Neural progenitor cell (in vitro differentiated cells): ENCODE measurements around the gene BICD2. TPM values are rescaled to one million over a fixed set of nuclear protein-coding genes. Genes with fewer than 3 reads are reported as not detected.

ENCODE experiments used
- DNase-seq: peaks from one replicate; pipeline ENCODE4 v3.0.0-alpha.2; 2016; ENCODE audit warnings: low spot score
- H2AFZ ChIP-seq: fragments of 200-600 bp; sonication (generic); replicated peaks from 2 replicates; pipeline ENCODE4 v1.6.1; 2016; ENCODE audit warnings: antibody characterized with exemption
- H3F3A ChIP-seq: fragments of 200-600 bp; sonication (generic); 2 replicates; pipeline ENCODE4 v1.6.1; 2016; ENCODE audit warnings: antibody characterized with exemption, low read depth
- H3K27ac ChIP-seq: fragments of 200-600 bp; sonication (generic); 2 replicates; pipeline ENCODE4 v1.5.1; 2016; ENCODE audit warnings: mild to moderate bottlenecking
- H3K27me3 ChIP-seq: fragments of 200-600 bp; sonication (generic); 2 replicates; pipeline ENCODE4 v1.6.1; 2016; ENCODE audit warnings: mild to moderate bottlenecking, moderate library complexity
- H3K36me3 ChIP-seq: fragments of 200-600 bp; sonication (generic); 2 replicates; pipeline ENCODE4 v1.5.1; 2016
- H3K4me1 ChIP-seq: fragments of 200-600 bp; sonication (generic); 2 replicates; pipeline ENCODE4 v1.6.1; 2016; ENCODE audit warnings: mixed run types
- H3K4me2 ChIP-seq: fragments of 200-600 bp; sonication (generic); 2 replicates; pipeline ENCODE4 v1.6.1; 2016
- H3K4me3 ChIP-seq: fragments of 200-600 bp; sonication (generic); 2 replicates; pipeline ENCODE4 v1.5.1; 2016
- H3K79me2 ChIP-seq: fragments of 200-600 bp; sonication (generic); 2 replicates; pipeline ENCODE4 v1.6.1; 2016; ENCODE audit warnings: low read depth
- H3K9ac ChIP-seq: fragments of 200-600 bp; sonication (generic); 2 replicates; pipeline ENCODE4 v1.6.1; 2016
- H3K9me3 ChIP-seq: fragments of 200-600 bp; sonication (generic); 2 replicates; pipeline ENCODE4 v1.5.1; 2016; ENCODE audit warnings: low read depth
- H4K20me1 ChIP-seq: fragments of 200-600 bp; sonication (generic); 2 replicates; pipeline ENCODE4 v1.6.1; 2016; ENCODE audit warnings: low read depth
- H3K27ac Mint-ChIP-seq: 3 replicates; pipeline ENCODE4 v1.8.0; 2021; ENCODE audit warnings: mixed read lengths
- H3K27me3 Mint-ChIP-seq: 2 replicates; pipeline ENCODE4 v1.8.0; 2022; ENCODE audit warnings: low read depth, mild to moderate bottlenecking, inconsistent platforms, moderate library complexity, mixed read lengths; ENCODE audit not compliant: insufficient read depth
- H3K36me3 Mint-ChIP-seq: 3 replicates; pipeline ENCODE4 v1.8.0; 2021; ENCODE audit warnings: mixed read lengths
- H3K4me1 Mint-ChIP-seq: 3 replicates; pipeline ENCODE4 v1.8.0; 2021; ENCODE audit warnings: mixed read lengths
- H3K4me3 Mint-ChIP-seq: 3 replicates; pipeline ENCODE4 v1.8.0; 2021; ENCODE audit warnings: mild to moderate bottlenecking, moderate library complexity, mixed read lengths
- H3K9me3 Mint-ChIP-seq: 3 replicates; pipeline ENCODE4 v1.8.0; 2020; ENCODE audit warnings: mixed read lengths
- EZH2 ChIP-seq: fragments of 200-600 bp; sonication (generic); IDR thresholded peaks from 2 replicates; pipeline ENCODE4 v1.6.1; 2017; ENCODE audit warnings: antibody characterized with exemption, mild to moderate bottlenecking, moderate library complexity
- EZH2phosphoT487 ChIP-seq: fragments of 200-600 bp; sonication (generic); IDR thresholded peaks from 2 replicates; pipeline ENCODE4 v1.6.1; 2017; ENCODE audit warnings: antibody characterized with exemption
- total RNA-seq: library from RNA; depleted of rRNA; stranded (reverse); fragments of >200 nt; gene quantifications from 2 replicates; pipeline ENCODE4 v1.2.3, GENCODE V29; 2015; ENCODE audit warnings: low replicate concordance
- TF ChIP-seq, protein P1 (sequence below): fragments of 200-600 bp; sonication (generic); IDR thresholded peaks from 2 replicates; pipeline ENCODE4 v1.5.1; 2017; ENCODE audit warnings: antibody characterized with exemption, mild to moderate bottlenecking

The BICD2 gene
- total RNA-seq, 1 donor from 2014 or later, result 15.1 TPM

- Histone ChIP-seq H3F3A (no peaks in the 10 kb centered on the region), H3K4me2 (no peak overlapping the region), H2AFZ (no peak overlapping the region), H3K4me1 (peaks cover 13% of the 10 kb centered on the region), H3K36me3 (no peaks in the 10 kb centered on the region), H3K79me2 (peaks cover 95% of the 10 kb centered on the region), H3K27me3 (no peaks in the 10 kb centered on the region), H3K9me3 (no peaks in the 10 kb centered on the region), H3K9ac (no peak overlapping the region), H4K20me1 (peaks cover 22% of the 10 kb centered on the region), H3K27ac (no peak overlapping the region), H3K4me3 (no peak overlapping the region)
- Mint-ChIP-seq H3K9me3 (peaks cover 4% of the 10 kb centered on the region), H3K27ac (no peak overlapping the region), H3K4me3 (no peak overlapping the region), H3K4me1 (peaks cover 19% of the 10 kb centered on the region), H3K36me3 (peaks cover 9% of the 10 kb centered on the region), H3K27me3 (no peaks in the 10 kb centered on the region)
- TF ChIP-seq EZH2, result no peak
- TF ChIP-seq, protein P1, sequence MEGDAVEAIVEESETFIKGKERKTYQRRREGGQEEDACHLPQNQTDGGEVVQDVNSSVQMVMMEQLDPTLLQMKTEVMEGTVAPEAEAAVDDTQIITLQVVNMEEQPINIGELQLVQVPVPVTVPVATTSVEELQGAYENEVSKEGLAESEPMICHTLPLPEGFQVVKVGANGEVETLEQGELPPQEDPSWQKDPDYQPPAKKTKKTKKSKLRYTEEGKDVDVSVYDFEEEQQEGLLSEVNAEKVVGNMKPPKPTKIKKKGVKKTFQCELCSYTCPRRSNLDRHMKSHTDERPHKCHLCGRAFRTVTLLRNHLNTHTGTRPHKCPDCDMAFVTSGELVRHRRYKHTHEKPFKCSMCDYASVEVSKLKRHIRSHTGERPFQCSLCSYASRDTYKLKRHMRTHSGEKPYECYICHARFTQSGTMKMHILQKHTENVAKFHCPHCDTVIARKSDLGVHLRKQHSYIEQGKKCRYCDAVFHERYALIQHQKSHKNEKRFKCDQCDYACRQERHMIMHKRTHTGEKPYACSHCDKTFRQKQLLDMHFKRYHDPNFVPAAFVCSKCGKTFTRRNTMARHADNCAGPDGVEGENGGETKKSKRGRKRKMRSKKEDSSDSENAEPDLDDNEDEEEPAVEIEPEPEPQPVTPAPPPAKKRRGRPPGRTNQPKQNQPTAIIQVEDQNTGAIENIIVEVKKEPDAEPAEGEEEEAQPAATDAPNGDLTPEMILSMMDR, result no peak
- TF ChIP-seq EZH2phosphoT487, result no peak
- DNase-seq, result no peak
Measured at GRCh38 chr9:92746567-92747458, 17.8 kb downstream of the BICD2 start.

DNA sequence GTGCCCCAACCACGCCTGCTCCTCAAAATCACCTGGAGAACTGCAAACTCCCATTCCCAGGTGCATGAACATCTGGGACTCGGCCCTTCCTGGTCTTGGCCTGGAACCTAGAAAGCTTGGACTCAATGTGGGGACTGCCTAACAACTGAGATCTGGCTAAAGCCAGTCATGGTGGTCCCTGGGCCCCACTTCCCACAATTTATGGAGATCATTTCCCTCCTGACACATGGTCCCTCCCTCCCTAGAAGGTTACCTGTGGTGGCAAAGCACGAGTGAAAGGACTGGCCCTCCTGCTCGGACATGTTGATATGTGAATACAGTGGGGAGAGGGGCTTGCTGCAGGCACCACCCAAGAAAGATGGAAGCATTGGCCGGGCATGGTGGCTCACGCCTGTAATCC, 18.8 kb downstream of the BICD2 start:
- no peak overlapping the region for H3K4me3 Mint-ChIP-seq
- Histone ChIP-seq H3K9ac (no peak overlapping the region), H3K36me3 (no peaks in the 10 kb centered on the region), H3K4me2 (no peak overlapping the region), H3F3A (no peaks in the 10 kb centered on the region), H3K4me1 (peaks cover 13% of the 10 kb centered on the region), H3K9me3 (no peaks in the 10 kb centered on the region), H3K4me3 (no peak overlapping the region), H3K27ac (no peak overlapping the region), H4K20me1 (peaks cover 25% of the 10 kb centered on the region), H2AFZ (no peak overlapping the region), H3K27me3 (no peaks in the 10 kb centered on the region), H3K79me2 (peaks cover 95% of the 10 kb centered on the region)
- H3K36me3 Mint-ChIP-seq, result peaks cover 7% of the 10 kb centered on the region
- TF ChIP-seq EZH2phosphoT487 (no peak), EZH2 (no peak)
- TF ChIP-seq, protein P1, result no peak
- no peaks in the 10 kb centered on the region for H3K9me3 Mint-ChIP-seq
- H3K4me1 Mint-ChIP-seq, result peaks cover 19% of the 10 kb centered on the region
- no peak overlapping the region for H3K27ac Mint-ChIP-seq
- no peak for DNase-seq
- H3K27me3 Mint-ChIP-seq, result no peaks in the 10 kb centered on the region

GRCh38 chr9:92745331-92745730, 19.3 kb downstream of the BICD2 start:
- Histone ChIP-seq H3K79me2 (peaks cover 95% of the 10 kb centered on the region), H3K4me1 (peaks cover 13% of the 10 kb centered on the region), H3K4me2 (no peak overlapping the region), H3K27ac (no peak overlapping the region), H3K9ac (no peak overlapping the region), H3K27me3 (no peaks in the 10 kb centered on the region), H3K36me3 (no peaks in the 10 kb centered on the region), H3K4me3 (no peak overlapping the region), H3K9me3 (no peaks in the 10 kb centered on the region), H4K20me1 (peaks cover 24% of the 10 kb centered on the region), H3F3A (no peaks in the 10 kb centered on the region), H2AFZ (no peak overlapping the region)
- TF ChIP-seq EZH2, result no peak
- TF ChIP-seq EZH2phosphoT487, result no peak
- TF ChIP-seq, protein P1, result no peak
- no peak overlapping the region for H3K4me3 Mint-ChIP-seq
- peaks cover 3% of the 10 kb centered on the region for H3K36me3 Mint-ChIP-seq
- H3K9me3 Mint-ChIP-seq, result no peaks in the 10 kb centered on the region
- H3K4me1 Mint-ChIP-seq, result peaks cover 15% of the 10 kb centered on the region
- H3K27me3 Mint-ChIP-seq, result no peaks in the 10 kb centered on the region
- no peak overlapping the region for H3K27ac Mint-ChIP-seq
- DNase-seq, result no peak
